Transverse colon (tissue), 3 donors: ENCODE measurements around the gene SETX.

Source experiments
- CTCF ChIP-seq, 5 experiments: fragments of 200-600 bp in 3 of 5; fragments of 450-650 bp in 2 of 5; sonication (generic) in 3 of 5; IDR thresholded peaks; 1 replicate in 2 of 5; 2 replicates in 3 of 5; pipeline ENCODE4 v1.5.1; 2016 to 2017; ENCODE audit warnings: antibody characterized with exemption in 5 of 5, inconsistent platforms in 3 of 5, mild to moderate bottlenecking in 2 of 5, moderate library complexity in 1 of 5
- POLR2A ChIP-seq: fragments of 450-650 bp; IDR thresholded peaks from one replicate; pipeline ENCODE4 v1.6.1; 2016; ENCODE audit warnings: antibody characterized with exemption, mild to moderate bottlenecking, moderate library complexity

GRCh38 chr9:132238992-132239391, 115.8 kb downstream of the SETX start:
- TF ChIP-seq CTCF (IDR thresholded peaks at IDR 0.05) (no peak), POLR2A (no peak)
